Muscle of arm (tissue), 12 donors: ENCODE measurements around the gene OR5AC2. TPM values are rescaled to one million over a fixed set of nuclear protein-coding genes. Genes with fewer than 3 reads are reported as not detected.

ENCODE experiments used
- polyA plus RNA-seq, 12 donors: library from polyadenylated mRNA; unstranded; fragments of 120-200 nt; gene quantifications; one replicate each; pipeline ENCODE4 v1.2.1, GENCODE V29; 2013; ENCODE audit not compliant: insufficient read length in 12 of 12

OR5AC2 gene
- polyA plus RNA-seq, 12 donors: not detected

Other genes with a start within 250 kb of the OR5AC2 start
- 10 to 100 TPM in 11 of 12 donors, not detected in 1; 36.3 to 53.7 (median 45.6) TPM for gene RIOX2, start 114.7 kb upstream of the OR5AC2 start, polyA plus RNA-seq
- gene GABRR3, start 51.9 kb upstream of the OR5AC2 start, polyA plus RNA-seq: not detected
- under 1 TPM in 2 of 12 donors, not detected in 10; 0.03 to 0.11 TPM for gene OR5H1, start 43.5 kb downstream of the OR5AC2 start, polyA plus RNA-seq
- under 1 TPM in 1 of 12 donors, not detected in 11; 0.03 TPM for gene OR5H14, start 60.3 kb downstream of the OR5AC2 start, polyA plus RNA-seq
- gene OR5H15, start 79.5 kb downstream of the OR5AC2 start, polyA plus RNA-seq: not detected
- gene OR5H6, start 177.1 kb downstream of the OR5AC2 start, polyA plus RNA-seq: not detected
- gene OR5H2, start 195.3 kb downstream of the OR5AC2 start, polyA plus RNA-seq: not detected